Osteoblast (primary cell): ENCODE results near the gene PKHD1. TPM values are rescaled to one million over a fixed set of nuclear protein-coding genes. Genes with fewer than 3 reads are reported as not detected.

Source experiments
- DNase-seq: peaks from one replicate; pipeline ENCODE4 v3.0.0; 2011; ENCODE audit warnings: low spot score, mixed read lengths; ENCODE audit not compliant: insufficient read length; ENCODE audit errors: missing footprints
- H2AFZ ChIP-seq: 2 replicates; pipeline ENCODE4 v1.6.0; 2011; ENCODE audit warnings: mild to moderate bottlenecking, low read length
- H3K27ac ChIP-seq: 2 replicates; pipeline ENCODE4 v1.5.1; 2011; ENCODE audit warnings: mild to moderate bottlenecking, low read depth, low read length, moderate library complexity
- H3K27me3 ChIP-seq: 2 replicates; pipeline ENCODE4 v1.6.0; 2012; ENCODE audit warnings: mild to moderate bottlenecking, control low read depth, inconsistent platforms, low read length, moderate library complexity; ENCODE audit not compliant: insufficient read depth
- H3K36me3 ChIP-seq: 2 replicates; pipeline ENCODE4 v1.5.1; 2011; ENCODE audit warnings: mild to moderate bottlenecking, low read length, control low read depth, moderate library complexity; ENCODE audit not compliant: insufficient read depth
- H3K4me1 ChIP-seq: 2 replicates; pipeline ENCODE4 v1.5.1; 2011; ENCODE audit warnings: mild to moderate bottlenecking, low read length, control low read depth, moderate library complexity; ENCODE audit not compliant: insufficient read depth
- H3K4me2 ChIP-seq: 2 replicates; pipeline ENCODE4 v1.6.0; 2011; ENCODE audit warnings: mild to moderate bottlenecking, low read length; ENCODE audit not compliant: insufficient read depth
- H3K4me3 ChIP-seq: fragments of 200-600 bp; sonication (generic); 3 replicates; pipeline ENCODE4 v1.5.1; 2012; ENCODE audit warnings: mild to moderate bottlenecking, low read length, inconsistent platforms; ENCODE audit not compliant: insufficient read depth
- H3K79me2 ChIP-seq: 2 replicates; pipeline ENCODE4 v1.6.0; 2012; ENCODE audit warnings: mild to moderate bottlenecking, low read length, control low read depth, inconsistent platforms; ENCODE audit not compliant: insufficient read depth
- H3K9me3 ChIP-seq: 2 replicates; pipeline ENCODE4 v1.5.1; 2011; ENCODE audit warnings: low read depth, low read length, control low read depth
- H4K20me1 ChIP-seq: 2 replicates; pipeline ENCODE4 v1.6.0; 2012; ENCODE audit warnings: mild to moderate bottlenecking, low read length, control low read depth; ENCODE audit not compliant: insufficient read depth
- CTCF ChIP-seq: IDR thresholded peaks from 2 replicates; pipeline ENCODE4 v1.5.1; 2011; ENCODE audit warnings: mild to moderate bottlenecking, low read depth, low read length, moderate library complexity; ENCODE audit errors: extremely low read depth
- total RNA-seq: library from RNA; depleted of rRNA; stranded (reverse); fragments of >200 nt; gene quantifications from 2 replicates; pipeline ENCODE4 v1.2.3, GENCODE V29; 2012

Gene PKHD1
- total RNA-seq, 1 donor, result not detected

- Histone ChIP-seq H3K9me3 (no peaks in the 10 kb centered on the region), H3K4me3 (no peak overlapping the region), H3K79me2 (no peaks in the 10 kb centered on the region), H2AFZ (no peak overlapping the region), H4K20me1 (no peaks in the 10 kb centered on the region), H3K27ac (no peak overlapping the region), H3K4me2 (no peak overlapping the region), H3K4me1 (no peaks in the 10 kb centered on the region), H3K36me3 (no peaks in the 10 kb centered on the region), H3K27me3 (no peaks in the 10 kb centered on the region)
- no peak for TF ChIP-seq CTCF
- DNase-seq, result no peak
These were observed 447.4 kb downstream of the PKHD1 start for GRCh38 chr6:51640021-51640420.

- no peak for TF ChIP-seq CTCF
- H2AFZ ChIP-seq, result no peak overlapping the region
- no peaks in the 10 kb centered on the region for H3K36me3 ChIP-seq
- H3K27me3 ChIP-seq, result no peaks in the 10 kb centered on the region
- no peak overlapping the region for H3K4me3 ChIP-seq
- H3K27ac ChIP-seq, result no peak overlapping the region
- no peaks in the 10 kb centered on the region for H3K4me1 ChIP-seq
- no peak overlapping the region for H3K4me2 ChIP-seq
- H4K20me1 ChIP-seq, result no peaks in the 10 kb centered on the region
- H3K9me3 ChIP-seq, result no peaks in the 10 kb centered on the region
- H3K79me2 ChIP-seq, result no peaks in the 10 kb centered on the region
- DNase-seq, result no peak
These were observed 454.0 kb downstream of the PKHD1 start for GRCh38 chr6:51633424-51633823.

- Histone ChIP-seq H3K4me1 (no peaks in the 10 kb centered on the region), H3K9me3 (no peaks in the 10 kb centered on the region), H3K4me2 (no peak overlapping the region), H2AFZ (no peak overlapping the region), H4K20me1 (no peaks in the 10 kb centered on the region), H3K36me3 (no peaks in the 10 kb centered on the region), H3K4me3 (no peak overlapping the region), H3K27me3 (no peaks in the 10 kb centered on the region), H3K79me2 (no peaks in the 10 kb centered on the region), H3K27ac (no peak overlapping the region)
- no peak for DNase-seq
- no peak for TF ChIP-seq CTCF
These were observed 457.4 kb downstream of the PKHD1 start for GRCh38 chr6:51630011-51630410.

DNA sequence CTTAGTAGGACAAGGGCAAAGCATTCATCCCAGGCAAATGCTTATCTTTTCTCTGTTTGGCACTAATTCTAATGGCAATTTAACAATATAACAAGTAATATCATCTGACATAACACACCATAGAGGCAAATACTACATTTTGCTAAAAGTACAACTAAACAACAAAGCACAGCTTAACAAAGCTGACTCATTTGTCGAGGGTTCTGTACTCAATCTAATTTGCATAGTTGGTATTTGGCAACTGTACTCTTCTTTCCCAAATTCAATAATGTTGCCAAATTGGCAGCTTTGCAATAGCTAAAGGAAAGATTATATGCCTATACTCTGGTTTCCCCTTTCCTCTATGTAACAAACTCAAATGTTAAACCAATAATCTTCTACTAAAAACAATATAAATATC is 461.0 kb downstream of the PKHD1 start:
- Histone ChIP-seq H3K27me3 (no peaks in the 10 kb centered on the region), H3K27ac (no peak overlapping the region), H2AFZ (no peak overlapping the region), H3K4me2 (no peak overlapping the region), H4K20me1 (no peaks in the 10 kb centered on the region), H3K9me3 (no peaks in the 10 kb centered on the region), H3K4me1 (no peaks in the 10 kb centered on the region), H3K4me3 (no peak overlapping the region), H3K79me2 (no peaks in the 10 kb centered on the region), H3K36me3 (no peaks in the 10 kb centered on the region)
- DNase-seq, result no peak
- TF ChIP-seq CTCF, result no peak
